ENCODE data around the gene ERRFI1.
"Not testable (repeated sequence)": the region's sequence is repeated elsewhere in the genome, so short reads cannot be mapped to it uniquely, and the experiment has no call there.

The ERRFI1 gene

DNA sequence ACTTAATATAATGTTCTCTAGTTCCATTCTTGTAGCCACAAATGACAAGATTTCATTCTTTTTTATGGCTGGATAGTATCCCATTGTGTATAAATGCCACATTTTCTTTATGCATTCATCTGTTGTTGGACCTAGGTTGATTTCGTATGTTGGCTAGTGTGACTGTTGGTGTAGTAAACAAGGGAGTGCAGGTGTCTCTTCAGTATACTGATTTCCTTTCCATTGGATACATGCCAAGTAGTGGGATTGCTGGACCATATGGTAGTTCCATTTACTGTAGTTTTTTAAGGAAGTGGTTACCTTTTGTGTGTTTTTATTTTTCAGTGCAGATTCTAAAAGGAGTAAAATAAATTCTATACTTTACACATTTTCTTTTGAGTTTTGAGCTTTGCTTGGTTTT, 58.9 kb downstream of the ERRFI1 start:
- no peak for DNase-seq

DNA sequence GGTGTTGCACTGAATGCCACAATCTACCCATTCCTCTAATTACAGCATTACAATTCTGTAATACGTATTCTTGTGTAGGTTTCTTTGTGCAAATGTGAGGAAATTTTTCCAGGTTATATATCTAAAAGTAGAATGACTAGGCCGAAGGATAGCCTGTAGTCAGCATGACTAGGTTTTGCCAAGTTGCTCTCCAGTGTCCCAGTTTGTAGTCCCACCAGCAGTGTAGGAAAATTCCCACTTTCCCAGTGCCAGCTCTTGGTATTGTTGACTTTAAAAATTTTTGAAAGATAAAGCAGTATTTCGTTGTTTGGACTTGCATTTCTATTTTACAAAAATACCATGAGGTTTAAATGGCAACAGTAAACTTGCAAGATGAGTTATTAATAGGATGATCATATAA, 61.6 kb downstream of the ERRFI1 start:
- DNase-seq: no peak

DNA sequence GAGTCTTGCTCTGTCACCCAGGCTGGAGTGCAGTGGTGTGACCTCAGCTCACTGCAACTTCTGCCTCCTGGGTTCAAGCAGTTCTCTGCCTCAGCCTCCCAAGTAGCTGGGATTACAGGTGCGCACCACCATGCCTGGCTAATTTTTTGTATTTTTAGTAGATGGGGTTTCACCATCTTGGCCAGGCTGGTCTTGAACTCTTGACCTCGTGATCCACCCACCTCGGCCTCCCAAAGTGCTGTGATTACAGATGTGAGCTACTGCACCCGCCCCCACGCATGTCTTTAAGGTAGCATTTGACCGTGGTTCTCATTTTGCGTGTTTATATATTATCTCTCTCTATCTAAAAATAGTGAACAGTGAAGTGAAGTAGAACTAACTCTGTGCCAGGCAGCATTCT, 62.3 kb downstream of the ERRFI1 start:
- not testable (repeated sequence) for DNase-seq

DNA sequence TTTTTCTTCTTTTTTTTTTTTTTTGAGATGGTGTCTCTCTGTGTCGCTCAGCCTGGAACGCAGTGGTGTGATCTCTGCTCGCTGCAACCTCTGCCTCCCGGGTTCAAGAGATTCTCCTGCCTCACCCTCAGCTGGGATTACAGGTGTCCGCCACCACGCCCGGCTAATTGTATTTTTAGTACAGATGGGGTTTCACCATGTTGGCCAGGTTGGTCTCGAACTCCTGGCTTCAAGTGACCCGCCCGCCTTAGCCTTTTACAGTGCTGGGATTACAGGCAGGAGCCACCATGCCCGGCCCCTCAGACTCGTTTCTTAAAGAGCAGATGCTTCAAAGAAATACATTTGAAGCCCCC, 62.8 kb downstream of the ERRFI1 start:
- DNase-seq: not testable (repeated sequence)

DNA sequence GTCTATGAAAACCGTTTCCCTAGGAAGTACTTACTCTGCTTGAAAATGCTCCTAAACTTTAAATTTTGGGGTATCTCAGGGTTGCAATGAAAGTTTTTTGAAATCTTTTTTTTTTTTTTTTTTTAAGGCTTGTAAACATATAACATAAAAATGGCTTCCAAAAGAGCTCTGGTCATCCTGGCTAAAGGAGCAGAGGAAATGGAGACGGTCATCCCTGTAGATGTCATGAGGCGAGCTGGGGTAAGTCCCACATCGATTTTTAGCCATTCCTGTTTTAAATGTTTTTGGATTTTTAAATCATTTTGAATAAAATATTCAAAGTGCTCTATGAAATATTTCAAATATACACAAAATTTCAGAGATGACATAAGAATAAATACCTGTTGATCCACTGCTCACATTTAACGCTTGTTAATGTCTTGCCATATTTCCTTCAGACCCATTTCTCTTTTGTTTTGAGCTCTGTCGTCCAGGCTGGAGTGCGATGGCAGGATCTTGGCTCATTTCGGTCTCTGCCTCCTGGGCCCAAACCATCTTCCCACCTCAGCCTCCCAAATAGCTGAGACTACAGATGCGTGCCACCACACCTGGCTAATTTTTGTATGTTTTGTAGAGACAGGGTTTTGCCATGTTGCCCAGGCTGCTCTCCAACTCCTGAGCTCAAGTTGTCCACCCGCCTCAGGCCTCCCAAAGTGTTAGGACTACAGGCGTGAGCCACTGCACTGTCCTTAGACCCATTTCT, 63.3 kb downstream of the ERRFI1 start:
- no peak for DNase-seq

DNA sequence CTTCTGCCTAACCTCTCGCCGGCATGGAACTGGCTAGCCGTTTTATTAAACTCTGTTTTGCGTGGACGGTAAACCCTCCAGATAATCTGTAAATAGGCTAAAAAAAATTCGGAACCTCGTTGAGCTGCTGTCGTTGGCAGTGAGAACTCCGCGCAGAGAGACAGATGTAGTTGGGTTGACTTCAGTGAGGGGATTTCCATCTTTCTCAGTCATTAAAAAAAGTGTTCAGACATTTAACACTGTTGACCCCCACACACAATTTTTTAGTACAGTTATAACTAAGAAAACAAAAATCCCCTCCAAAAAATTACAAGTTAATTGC, 64.1 kb downstream of the ERRFI1 start:
- no peak for DNase-seq

All from femur (tissue), 1 donor.